Mucosa of gallbladder (tissue), 1 donor: ENCODE results near the gene FIGNL2. TPM values are rescaled to one million over a fixed set of nuclear protein-coding genes. Genes with fewer than 3 reads are reported as not detected.

ENCODE experiments used
- DNase-seq: peaks from one replicate; pipeline ENCODE4 v3.0.0-alpha.2; 2020; ENCODE audit warnings: low spot score
- total RNA-seq: library from RNA; stranded (reverse); gene quantifications from one replicate; pipeline ENCODE4 v1.2.1, GENCODE V29; 2021
- donor health status: DM: no; HTN: no; CAD: no.

The FIGNL2 gene
- total RNA-seq, 1 donor from 2014 or later, result 0.75 TPM

DNA sequence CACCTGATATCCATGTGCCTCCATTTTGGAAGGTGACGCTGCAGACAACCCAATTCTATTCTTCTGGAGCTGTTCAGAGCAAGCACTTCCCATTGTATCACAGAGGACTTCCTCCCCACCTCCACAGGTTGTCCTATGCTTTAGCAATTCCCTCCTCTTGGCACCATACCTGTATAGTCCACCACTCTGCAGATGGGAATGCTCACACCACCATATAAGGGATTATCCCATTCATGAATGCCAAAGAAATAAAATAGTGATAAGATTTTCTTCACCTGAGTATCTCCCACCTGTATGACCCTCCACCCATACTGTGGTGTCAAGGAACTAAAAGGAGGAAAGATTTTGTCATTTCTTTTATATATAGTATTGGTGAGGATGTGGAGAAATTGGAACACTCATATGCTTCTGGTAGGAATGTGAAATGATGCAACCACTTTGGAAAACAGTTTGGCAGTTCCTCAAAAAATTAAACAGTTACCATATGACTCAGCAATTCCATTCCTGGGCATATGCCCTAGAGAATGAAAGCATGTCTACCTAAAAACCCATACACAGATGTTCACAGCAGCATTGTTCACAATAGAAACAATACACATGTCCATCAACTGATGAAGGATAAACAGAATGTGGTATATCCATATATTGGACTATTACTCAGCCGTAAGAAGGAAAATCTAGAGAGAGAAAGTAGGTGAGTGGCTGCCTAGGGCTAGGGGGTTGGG, 75.2 kb downstream of the FIGNL2 start:
- DNase-seq, result no peak

- DNase-seq, result no peak
Measured at GRCh38 chr12:51771008-51771407, 77.5 kb downstream of the FIGNL2 start.

Other genes with a start within 250 kb of the FIGNL2 start
- gene ANKRD33, start 39.4 kb upstream of the FIGNL2 start, total RNA-seq, result not detected
- 37.1 TPM for gene ACVRL1, start 58.8 kb upstream of the FIGNL2 start, total RNA-seq
- 49.8 TPM for gene ACVR1B, start 103.0 kb upstream of the FIGNL2 start, total RNA-seq
- 23.9 TPM for gene TAMALIN, start 158.2 kb upstream of the FIGNL2 start, total RNA-seq
- gene NR4A1, start 202.7 kb upstream of the FIGNL2 start, total RNA-seq, result 131 TPM
- gene ATG101, start 221.3 kb upstream of the FIGNL2 start, total RNA-seq, result 38.6 TPM
- 0.46 TPM for gene SMIM41, start 231.0 kb upstream of the FIGNL2 start, total RNA-seq